ENCODE results near the gene CCL1. TPM values are rescaled to one million over a fixed set of nuclear protein-coding genes. Genes with fewer than 3 reads are reported as not detected.
A peak's percentile ranks its signal among the peaks of the same experiment; 100 is the strongest.

Gene CCL1
- total and polyA plus RNA-seq, 2 donors from 2014 or later, result not detected

GRCh38 chr17:34378664-34379101, 15.7 kb upstream of the CCL1 start:
- intact Hi-C loops (cut with DNase I), result no loop called here
- Histone ChIP-seq H3K27ac (ENCODE audit: low read depth in 2 of 2, low read length in 2 of 2) (no peak overlapping the region), H3K27me3 (ENCODE audit: control insufficient read depth, insufficient read depth, low read length) (no peaks in the 10 kb centered on the region), H3K36me3 (ENCODE audit: control insufficient read depth in 2 of 3, insufficient read depth in 3 of 3, low read length in 3 of 3) (no peaks in the 10 kb centered on the region), H3K4me1 (ENCODE audit: control insufficient read depth in 2 of 3, insufficient read depth in 2 of 3, low read depth in 1 of 3, low read length in 3 of 3) (peaks cover 0 to 2% (median 0%) of the 10 kb centered on the region in 3 donors), H3K9me3 (ENCODE audit: control insufficient read depth in 2 of 3, insufficient read depth in 1 of 3, low read length in 3 of 3) (no peaks in the 10 kb centered on the region), H3K4me3 (ENCODE audit: low read length in 3 of 3) (peak overlapping the region in 1 of 3 donors; percentile 4), H3K9ac (ENCODE audit: low read length in 3 of 3) (no peak overlapping the region)
- no peak for TF ChIP-seq CTCF (IDR thresholded peaks at IDR 0.05; ENCODE audit: borderline replicate concordance, extremely low read depth, insufficient read depth)
- FAIRE-seq, result no peak
- DNase-seq, result peak in 1 of 5 donors; percentile 15

GRCh38 chr17:34377078-34377823, 14.2 kb upstream of the CCL1 start:
- intact Hi-C loops (cut with DNase I), result no loop called here
- Histone ChIP-seq H3K27me3 (ENCODE audit: control insufficient read depth, insufficient read depth, low read length) (no peaks in the 10 kb centered on the region), H3K4me1 (ENCODE audit: control insufficient read depth in 2 of 3, insufficient read depth in 2 of 3, low read depth in 1 of 3, low read length in 3 of 3) (no peaks in the 10 kb centered on the region), H3K27ac (ENCODE audit: low read depth in 2 of 2, low read length in 2 of 2) (no peak overlapping the region), H3K9ac (ENCODE audit: low read length in 3 of 3) (no peak overlapping the region), H3K9me3 (ENCODE audit: control insufficient read depth in 2 of 3, insufficient read depth in 1 of 3, low read length in 3 of 3) (no peaks in the 10 kb centered on the region), H3K36me3 (ENCODE audit: control insufficient read depth in 2 of 3, insufficient read depth in 3 of 3, low read length in 3 of 3) (no peaks in the 10 kb centered on the region), H3K4me3 (ENCODE audit: low read length in 3 of 3) (no peak overlapping the region)
- TF ChIP-seq CTCF (IDR thresholded peaks at IDR 0.05; ENCODE audit: borderline replicate concordance, extremely low read depth, insufficient read depth), result no peak
- FAIRE-seq (no peak), DNase-seq (no peak)

GRCh38 chr17:34375426-34375997, 12.5 kb upstream of the CCL1 start:
- no peaks in the 10 kb centered on the region for H3K9me3 ChIP-seq (ENCODE audit: control insufficient read depth in 2 of 3, insufficient read depth in 1 of 3, low read length in 3 of 3)
- intact Hi-C loops (cut with DNase I), result no loop called here
- no peaks in the 10 kb centered on the region for H3K4me1 ChIP-seq (ENCODE audit: control insufficient read depth in 2 of 3, insufficient read depth in 2 of 3, low read depth in 1 of 3, low read length in 3 of 3)
- DNase-seq (no peak), FAIRE-seq (no peak)
- H3K36me3 ChIP-seq (ENCODE audit: control insufficient read depth in 2 of 3, insufficient read depth in 3 of 3, low read length in 3 of 3), result no peaks in the 10 kb centered on the region
- H3K4me3 ChIP-seq (ENCODE audit: low read length in 3 of 3), result no peak overlapping the region
- H3K9ac ChIP-seq (ENCODE audit: low read length in 3 of 3), result no peak overlapping the region
- no peak for TF ChIP-seq CTCF (IDR thresholded peaks at IDR 0.05; ENCODE audit: borderline replicate concordance, extremely low read depth, insufficient read depth)
- no peaks in the 10 kb centered on the region for H3K27me3 ChIP-seq (ENCODE audit: control insufficient read depth, insufficient read depth, low read length)
- H3K27ac ChIP-seq (ENCODE audit: low read depth in 2 of 2, low read length in 2 of 2), result no peak overlapping the region
